GM18526 (cell line): Measurements from ENCODE around the gene ATP9B.

Source experiments
- POLR2A ChIP-seq: IDR thresholded peaks from 3 replicates; pipeline ENCODE4 v1.6.1; 2011; ENCODE audit not compliant: insufficient read length; ENCODE audit errors: extremely low read depth

ATP9B gene

DNA sequence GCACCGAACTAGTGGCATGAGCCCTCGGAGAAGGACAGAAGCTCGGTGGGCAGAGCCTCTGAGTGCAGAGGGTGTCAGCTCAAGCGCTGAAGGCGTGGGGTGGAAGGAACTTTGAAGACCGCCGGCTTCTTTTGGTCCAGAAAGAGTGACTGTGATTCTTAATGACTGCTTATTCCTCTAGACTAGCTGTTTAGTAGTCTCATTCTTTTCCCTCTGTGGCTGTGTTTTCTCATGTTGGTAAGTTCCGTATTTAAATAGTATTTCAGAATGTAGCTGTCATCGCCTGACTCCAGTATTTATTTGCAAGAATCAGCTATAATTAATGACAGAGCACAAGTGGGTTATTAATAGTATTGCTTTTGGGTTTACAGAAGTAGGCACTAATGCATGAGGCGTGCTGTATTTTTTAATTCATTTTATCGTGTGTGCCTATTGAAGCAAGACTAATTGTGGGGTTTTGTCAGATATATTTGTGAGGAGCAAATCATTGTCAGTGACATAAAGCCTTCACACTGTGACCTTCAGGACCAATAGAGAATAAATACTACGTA lies 245.7 kb downstream of the ATP9B start:
- no peak for TF ChIP-seq POLR2A

- no peak for TF ChIP-seq POLR2A
These were observed 246.4 kb downstream of the ATP9B start for GRCh38 chr18:79315596-79315995.

DNA sequence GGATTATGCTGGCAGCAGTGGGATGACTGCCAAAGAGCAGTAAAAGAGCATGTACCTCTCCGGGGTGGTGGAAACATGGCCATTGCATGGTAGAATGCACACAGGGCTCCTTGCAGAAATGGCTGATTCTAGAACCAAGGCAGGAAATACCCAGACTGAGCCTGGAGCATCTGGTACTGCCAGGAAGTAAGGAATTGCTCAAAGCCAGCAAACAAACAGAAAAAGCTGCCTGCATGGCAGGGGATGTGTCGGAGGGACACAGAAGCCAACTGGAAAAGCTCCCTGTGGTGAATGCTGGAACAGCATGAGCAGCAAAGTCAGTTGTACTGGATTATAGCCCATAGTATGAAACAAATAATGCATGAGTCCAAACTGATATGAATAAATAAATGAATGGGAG lies 248.5 kb downstream of the ATP9B start:
- TF ChIP-seq POLR2A = no peak

DNA sequence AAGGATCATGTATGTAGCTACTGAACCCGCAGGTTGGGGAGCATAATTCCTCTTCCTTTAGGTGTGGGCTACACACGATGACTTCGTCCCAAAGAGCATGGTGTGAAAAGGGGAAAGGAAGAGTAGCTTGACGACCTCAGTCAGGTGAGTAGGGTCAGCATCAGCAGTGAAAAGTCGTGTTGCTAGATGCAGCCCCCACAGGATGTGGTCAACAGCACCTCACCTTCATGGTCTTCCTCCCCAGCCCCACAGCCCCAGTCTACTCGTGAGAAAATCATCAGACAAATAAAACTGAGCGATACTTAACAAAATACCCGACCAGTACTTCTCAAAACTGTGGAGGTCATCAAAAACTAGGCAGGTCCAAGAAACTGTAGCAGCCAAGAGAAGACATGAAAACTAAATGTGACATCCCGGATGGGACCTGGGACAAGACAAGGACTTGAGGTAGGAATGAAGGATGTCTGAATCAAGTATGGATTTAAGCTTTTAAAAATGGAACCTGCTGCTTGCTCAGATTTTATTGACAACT lies 249.0 kb downstream of the ATP9B start:
- TF ChIP-seq POLR2A = no peak

- no peak for TF ChIP-seq POLR2A
These were observed 251.1 kb downstream of the ATP9B start for GRCh38 chr18:79320216-79320850.

GRCh38 chr18:79321625-79322405 lies 252.6 kb downstream of the ATP9B start:
- TF ChIP-seq POLR2A = no peak

DNA sequence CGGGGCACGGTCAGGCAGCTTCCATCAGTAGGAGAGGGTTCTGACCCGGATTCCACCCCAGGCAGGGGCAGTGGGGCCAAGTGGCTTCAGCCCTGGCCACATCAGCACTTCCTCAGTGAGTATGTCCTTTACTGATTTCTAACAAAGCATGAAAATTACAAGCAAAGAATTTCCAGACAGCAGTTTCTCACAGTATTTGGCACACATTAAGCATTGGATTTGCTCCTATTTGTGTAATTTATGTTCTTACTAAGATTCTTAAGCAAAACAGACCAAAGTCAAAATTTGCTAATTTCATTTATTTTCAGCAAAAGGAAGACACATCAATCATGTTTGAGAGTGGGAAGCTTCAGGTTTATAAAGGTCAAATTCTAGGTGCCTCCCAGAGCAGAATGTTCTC lies 253.2 kb downstream of the ATP9B start:
- TF ChIP-seq POLR2A = no peak

DNA sequence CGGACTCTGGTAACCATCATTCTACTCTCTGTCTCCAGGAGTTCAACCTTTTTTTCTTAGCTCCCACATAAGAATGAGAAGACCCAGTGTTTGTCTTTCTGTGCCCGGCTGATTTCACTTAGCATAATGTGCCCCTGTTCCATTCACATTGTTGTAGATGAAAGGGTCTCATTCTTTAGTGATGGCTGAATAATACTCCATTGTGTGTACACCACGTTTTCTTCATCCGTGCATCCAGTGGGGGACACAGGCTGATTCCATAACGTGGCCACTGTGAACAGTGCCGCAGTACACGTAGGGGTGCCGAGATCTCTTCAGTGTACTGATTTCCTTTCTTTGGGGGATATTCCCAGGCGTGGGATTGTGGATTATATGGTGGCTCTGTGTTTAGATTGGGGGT lies 254.3 kb downstream of the ATP9B start:
- TF ChIP-seq POLR2A = no peak

- no peak for TF ChIP-seq POLR2A
These were observed 257.4 kb downstream of the ATP9B start for GRCh38 chr18:79326413-79327198.

DNA sequence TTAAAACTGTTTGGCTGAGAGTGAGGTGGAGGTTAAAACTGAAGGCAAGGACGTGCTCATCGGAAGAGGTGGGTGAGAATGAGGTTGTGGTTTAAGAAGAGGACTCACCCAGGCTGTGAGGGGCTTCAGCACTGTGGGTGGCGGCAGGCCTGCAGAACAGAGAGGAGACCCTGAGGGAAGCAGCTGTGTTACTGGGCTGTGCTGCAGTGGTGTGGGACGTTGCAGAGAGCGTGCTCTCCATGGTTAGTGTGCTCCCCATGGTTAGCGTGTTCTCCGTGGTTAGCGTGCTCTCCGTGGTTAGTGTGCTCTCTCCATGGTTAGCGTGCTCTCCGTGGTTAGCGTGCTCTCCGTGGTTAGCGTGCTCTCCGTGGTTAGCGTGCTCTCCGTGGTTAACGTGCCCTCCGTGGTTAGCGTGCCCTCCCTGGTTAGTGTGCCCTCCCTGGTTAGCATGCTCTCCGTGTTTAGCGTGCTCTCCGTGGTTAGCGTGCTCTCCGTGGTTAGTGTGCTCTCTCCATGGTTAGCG lies 258.1 kb downstream of the ATP9B start:
- no peak for TF ChIP-seq POLR2A

DNA sequence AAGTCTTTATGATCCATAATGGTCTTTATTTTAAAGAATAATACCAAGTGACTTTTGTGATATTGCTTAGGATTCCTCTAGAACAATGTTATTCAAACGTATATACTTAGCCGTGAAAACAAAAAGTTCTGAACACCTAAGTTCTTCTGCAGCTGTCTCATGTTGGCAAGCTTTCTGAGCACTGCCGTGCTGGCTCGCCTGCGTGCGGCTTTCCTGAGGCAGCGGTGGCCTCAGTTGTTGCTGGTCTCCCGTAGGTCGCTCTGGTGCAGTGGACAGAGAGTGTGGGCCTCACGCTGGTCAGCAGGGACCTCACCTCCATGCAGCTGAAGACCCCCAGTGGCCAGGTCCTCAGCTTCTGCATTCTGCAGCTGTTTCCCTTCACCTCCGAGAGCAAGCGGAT lies 259.7 kb downstream of the ATP9B start:
- TF ChIP-seq POLR2A = no peak

- TF ChIP-seq POLR2A = no peak
These were observed 260.6 kb downstream of the ATP9B start for GRCh38 chr18:79329786-79330185.

DNA sequence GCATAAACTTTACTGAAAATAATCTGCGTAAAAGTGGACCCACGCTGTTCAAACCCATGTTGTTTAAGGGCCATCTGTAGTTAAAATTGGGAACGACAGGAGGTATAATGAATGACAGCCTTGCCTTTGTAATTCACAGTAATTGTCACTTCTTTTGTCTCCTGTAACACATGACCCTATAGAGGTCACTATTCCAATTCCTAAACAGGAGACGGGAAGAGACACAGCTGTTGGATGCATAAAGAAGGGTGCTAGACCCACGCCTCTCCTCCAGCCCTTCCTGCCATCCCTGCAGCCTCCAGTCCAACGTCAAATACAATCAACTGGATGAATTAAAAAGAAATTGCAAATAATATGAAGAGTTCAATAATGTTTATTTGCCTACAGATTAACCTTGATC lies 263.5 kb downstream of the ATP9B start:
- no peak for TF ChIP-seq POLR2A

- no peak for TF ChIP-seq POLR2A
These were observed 263.9 kb downstream of the ATP9B start for GRCh38 chr18:79333046-79333445.

DNA sequence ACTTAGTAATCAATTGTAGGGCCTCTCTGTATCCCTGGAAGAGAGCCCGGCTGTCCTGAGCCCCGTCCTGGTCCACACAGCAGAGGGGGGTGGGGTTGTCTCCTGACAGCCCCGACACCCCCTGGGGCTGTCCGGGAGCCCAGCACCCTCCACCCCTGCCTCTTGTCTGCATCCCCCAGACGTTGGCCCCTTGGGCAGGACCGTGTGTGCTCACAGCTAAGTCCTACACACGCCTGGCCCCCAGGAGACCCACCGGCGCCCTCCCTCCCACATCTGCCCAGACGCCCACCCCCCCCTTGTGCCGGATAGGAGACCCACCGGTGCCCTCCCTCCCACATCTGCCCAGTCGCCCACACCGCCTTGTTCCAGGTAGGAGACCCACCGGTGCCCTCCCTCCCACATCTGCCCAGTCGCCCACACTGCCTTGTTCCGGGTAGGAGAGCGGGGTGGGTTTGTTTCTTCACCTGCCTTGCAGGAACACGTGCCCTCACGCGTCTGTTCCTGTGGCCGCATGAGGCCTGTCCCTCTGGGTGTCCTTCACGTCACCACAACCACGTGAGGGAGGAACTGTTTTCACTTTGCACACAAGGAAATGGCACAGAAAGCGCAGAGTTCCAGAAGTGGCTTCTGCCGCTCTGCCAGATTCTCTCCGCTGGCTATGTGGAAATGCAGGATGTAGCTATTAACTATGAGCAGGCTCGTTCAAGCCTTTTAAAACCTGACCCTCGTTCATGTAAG lies 265.5 kb downstream of the ATP9B start:
- no peak for TF ChIP-seq POLR2A

DNA sequence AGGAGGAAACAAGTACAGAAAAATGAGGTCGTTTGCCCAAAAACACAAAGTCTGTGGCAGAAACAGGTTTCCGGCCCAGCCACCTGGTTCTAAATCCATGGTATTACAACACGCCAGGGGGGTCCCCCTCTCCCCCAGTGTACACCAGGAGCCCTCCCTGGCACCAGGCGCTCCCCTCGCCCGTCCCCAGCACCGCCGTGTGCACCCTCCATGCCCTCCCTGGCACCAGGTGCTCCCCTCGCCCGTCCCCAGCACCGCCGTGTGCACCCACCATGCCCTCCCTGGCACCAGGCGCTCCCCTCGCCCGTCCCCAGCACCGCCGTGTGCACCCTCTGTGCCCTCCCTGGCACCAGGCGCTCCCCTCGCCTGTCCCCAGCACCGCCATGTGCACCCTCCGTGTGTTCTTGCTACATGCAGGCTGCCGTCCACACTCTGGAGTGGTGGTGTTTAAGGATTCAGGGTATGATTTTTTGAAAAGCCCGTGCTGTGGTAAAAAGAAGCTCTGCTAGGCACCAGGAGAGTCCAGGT lies 266.7 kb downstream of the ATP9B start:
- TF ChIP-seq POLR2A = no peak
